GM21390 (cell line): ENCODE measurements around the gene GRPEL1.
"Not testable (repeated sequence)": the region's sequence is repeated elsewhere in the genome, so short reads cannot be mapped to it uniquely, and the experiment has no call there.

ENCODE experiments used
- ATAC-seq: cut with Tn5 transposase; IDR thresholded peaks from one replicate; pipeline ENCODE4 v1.9.1; 2021; ENCODE audit not compliant: unreplicated experiment

GRPEL1 gene

DNA sequence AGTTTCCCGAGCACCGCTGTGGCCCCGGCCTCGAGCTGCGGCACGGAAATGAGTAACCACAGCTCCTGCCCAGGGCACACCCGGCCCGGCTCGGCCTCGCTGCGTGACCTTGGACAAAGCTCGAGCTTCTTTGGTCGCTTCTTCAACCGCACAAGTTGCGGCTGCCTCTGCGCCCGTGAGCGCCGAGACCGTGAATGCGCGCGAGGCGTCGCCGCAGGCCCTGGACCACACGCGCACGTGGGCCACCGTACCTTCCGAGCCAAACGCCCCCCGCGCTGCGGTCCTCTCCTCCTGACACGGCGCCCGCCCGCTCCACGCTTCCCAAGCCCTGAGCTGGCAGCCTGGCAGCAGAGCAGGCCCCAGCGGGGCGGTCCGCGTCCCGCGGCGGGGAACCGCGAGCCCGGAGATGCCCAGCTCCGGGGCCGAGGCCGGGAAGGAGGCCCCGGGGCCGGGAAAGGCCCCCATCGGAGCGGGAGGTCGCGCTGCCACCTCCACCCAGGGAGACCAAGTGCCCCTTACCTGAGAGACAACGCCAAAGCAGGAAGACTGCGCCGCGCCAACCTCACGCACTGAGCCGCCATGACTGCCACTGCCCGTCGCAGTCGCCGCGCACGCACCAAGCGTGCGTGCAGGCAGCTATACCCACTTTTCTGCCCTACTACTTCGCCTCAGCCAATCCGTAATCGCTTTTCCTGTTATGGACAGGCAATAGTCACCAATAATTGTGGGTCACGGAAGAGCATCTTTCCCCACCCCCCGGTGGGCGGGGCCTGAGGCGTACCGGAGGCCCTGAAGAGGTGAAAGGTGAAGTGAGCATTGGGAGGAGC, at the start of gene GRPEL1:
GRPEL1 (minus strand) TSS at position 613 of the 827 bp plus-strand sequence; CDS start at position 581, 32 bp downstream.
- peak; percentile 91 for ATAC-seq

DNA sequence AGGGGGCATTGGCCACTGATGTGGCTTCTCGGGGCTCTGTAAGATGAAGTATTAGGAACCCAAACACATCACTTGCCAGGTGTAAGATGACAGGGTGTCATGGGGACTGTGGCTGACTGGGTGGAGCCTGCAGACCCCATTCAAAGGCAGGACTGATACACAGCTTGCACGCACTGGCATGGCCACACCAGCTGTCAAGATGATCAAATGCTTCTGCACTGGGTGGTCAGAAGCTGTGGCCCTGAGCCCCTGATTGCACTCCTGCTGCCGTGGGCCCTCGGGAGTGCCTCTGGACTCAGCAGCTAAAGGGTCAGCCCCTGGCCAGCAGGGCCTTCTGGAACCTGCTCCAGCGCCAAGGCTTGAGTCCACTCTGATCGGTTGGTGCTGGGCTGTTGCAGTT, 48.8 kb upstream of the GRPEL1 start:
- no peak for ATAC-seq

DNA sequence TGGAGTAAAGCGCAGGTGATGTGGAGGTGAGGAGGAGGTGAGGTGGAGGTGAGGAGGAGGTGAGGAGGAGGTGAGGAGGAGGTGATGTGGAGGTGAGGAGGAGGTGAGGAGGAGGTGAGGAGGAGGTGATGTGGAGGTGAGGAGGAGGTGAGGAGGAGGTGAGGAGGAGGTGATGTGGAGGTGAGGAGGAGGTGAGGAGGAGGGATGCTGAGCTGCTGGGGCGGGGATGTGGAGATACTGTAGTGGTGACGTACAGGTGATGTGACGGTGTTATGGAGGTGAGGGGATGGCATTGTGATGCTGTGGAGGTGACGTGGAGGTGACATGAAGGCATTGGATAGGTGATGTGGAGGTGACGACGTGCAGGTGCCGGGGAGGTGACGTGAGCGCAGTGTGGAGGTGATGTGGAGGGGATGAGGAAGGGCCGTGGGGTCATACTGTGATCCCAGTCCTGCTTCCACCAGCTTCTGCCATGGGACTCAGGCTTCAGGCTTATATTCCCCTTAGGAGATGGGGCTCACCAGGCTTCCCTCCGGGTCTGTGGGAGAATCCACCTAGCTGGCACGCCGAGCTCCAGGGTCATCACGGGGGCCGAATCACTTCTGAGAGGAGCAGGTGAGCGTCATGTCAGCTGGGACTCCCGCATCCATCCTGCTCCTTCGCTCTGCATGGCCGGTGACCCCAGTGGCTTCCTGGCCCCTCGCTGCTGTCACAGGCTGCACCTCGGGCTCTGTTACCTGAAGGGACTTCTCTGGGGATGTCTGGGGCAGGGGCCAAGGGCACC, 47.9 kb upstream of the GRPEL1 start:
- no peak for ATAC-seq

DNA sequence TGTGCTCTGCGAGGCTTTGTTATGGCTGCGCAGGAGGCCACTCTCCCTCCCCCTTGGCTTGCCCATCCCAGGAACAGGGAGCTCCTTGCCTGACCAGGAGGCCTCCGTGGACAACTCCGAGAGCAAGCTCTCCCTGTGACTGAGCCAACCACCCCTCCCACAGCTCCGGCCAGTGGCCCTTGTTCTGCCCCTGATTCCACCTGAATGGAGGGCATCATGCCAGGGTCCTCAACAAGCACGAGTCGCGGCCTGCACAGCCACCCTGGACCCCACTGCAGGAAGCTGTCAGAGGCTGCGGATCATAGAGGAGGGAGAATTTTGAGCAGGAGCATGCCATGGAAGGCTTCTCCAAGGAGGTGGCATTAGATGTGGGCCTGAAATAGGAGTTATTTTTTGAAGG, 44.8 kb upstream of the GRPEL1 start:
- ATAC-seq = no peak

DNA sequence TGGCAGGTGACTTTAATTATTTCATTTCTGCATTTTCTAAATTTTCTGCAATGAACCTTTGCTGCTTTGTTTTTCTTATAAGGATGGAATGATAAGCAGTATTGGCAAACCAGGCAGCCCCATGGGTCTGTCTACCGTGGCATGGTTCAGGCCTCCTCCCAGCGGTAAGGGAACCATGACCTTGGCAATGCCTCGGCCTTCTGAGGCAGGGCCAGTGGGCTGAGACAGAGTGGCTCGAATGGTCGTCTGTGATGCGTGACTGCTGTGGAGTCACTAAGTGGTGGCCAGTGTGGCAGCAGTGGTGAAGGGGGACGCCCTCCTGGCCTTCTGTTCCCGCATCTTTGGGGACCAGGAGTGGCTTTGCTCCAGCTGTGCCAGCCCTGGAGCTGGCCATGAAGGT, 43.6 kb upstream of the GRPEL1 start:
- no peak for ATAC-seq

DNA sequence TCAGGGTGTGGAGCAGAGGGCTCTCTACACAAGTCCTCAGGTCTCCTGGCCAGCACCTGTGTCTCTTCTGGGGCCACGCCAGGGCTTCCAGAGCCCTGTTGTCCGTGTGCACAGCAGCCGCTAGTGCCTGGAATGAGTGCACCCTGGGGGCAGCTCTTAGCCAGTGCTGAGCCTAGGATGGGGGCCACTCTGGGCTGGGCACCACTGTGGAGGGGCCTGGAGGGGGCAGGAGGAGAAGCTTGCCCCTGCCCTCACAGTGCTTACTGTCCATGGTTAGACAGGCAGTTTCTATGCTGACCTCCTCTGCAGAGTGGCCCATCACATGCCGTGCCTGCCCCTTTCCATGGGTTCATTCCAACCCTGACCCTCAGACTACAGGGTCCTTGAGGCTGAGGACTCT, 42.7 kb upstream of the GRPEL1 start:
- ATAC-seq = no peak

DNA sequence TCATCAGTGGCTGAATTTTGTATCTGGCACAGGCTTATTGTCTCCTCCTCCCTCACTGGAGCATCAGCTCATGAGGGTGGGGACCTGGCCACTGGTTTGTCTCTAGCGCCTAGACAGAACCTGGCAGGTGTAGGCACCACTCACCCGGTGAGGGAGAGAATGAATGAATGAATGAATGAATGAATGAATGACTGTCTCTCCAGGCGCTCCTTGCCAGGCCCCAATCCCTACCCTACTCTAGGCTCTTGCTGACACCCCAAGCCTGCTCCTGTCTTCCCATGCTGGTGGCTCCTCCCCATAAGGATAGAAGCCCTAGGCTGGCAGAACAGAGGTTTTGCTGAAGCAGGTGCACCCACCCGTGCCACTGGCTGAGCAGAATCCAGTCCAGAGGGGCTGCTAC, 41.3 kb upstream of the GRPEL1 start:
- ATAC-seq = no peak

DNA sequence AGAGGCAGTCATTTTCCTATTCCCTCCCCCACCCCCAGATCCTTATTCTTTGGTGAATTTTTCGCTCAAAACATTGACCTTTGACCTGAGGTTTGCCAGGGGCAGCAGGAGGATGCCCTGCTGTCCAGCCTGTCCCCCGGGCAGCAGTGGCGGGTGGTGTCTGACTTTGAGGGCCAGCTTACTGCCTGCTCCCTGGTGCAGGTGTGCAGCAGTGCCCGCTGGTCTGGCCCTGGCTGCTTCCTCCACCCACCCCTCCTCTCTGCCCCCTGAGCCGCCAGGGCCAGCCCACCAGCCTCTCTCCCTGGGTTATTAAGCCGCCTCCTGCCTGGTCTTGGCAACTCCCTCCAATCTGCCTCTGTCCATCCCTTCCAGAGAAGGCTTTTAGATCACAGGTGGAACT, 40.8 kb upstream of the GRPEL1 start:
- ATAC-seq = no peak

DNA sequence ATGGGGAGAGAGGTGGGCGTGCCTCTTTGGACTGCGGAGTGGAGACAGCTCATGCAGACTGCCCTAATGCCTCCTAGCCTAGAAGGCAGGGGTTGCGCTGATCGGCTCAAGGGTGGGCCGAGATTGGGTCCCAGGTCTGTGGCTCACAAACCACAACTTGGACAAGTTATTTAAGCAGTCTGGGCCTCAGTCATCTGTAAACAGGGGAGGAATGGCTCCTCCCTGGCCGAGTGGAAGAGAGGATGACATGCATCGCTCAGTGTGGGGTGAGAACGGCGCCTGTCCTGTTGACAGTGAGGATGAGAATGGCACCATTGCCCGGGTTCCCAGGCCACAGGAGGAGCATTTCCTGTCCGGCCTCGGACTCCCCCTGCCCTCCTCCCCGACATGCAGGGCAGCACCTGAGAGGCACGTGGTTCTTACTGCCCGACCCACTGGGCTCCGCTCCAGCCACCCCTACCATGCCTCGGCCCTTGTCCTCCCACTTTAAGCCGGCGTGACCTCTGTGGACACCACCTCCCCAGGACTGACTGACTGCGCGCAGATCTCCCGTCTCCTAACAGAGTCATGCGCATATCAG, 40.3 kb upstream of the GRPEL1 start:
- no peak for ATAC-seq

DNA sequence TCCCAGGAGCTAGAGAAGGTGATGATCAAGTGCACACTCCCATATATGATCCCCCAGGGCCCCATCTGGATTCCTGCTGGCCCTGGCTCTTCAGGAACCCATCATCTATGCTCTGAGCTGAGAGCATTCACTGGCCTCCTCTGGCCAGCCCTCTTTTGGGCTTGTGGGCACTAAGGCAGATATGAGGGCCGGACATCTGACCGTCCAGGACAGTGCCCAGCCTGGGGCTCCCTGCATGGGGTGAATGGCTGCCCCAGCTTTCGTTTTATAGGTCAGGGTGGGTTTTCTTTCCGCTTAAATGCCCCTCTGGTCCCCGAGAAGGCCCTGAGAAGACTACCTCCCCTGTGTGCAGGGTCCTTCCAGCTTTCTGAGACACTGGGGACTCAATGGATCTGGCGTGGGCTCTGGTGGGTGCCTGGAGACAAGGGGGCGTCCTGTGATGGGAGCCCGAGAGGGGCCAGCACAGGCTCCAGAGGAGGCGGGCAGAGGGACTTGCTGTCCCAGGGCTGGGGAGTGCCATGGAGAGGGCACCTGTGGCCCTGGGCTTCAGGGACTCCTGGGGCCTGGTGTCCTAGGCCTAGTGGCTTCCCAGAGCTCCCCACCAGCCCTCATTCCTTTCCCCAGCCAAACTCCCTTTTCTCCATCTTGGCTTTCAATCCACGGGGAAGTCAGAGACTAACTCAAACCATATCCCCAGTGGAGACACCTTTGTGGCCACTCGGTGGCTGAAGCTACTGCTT, 39.5 kb upstream of the GRPEL1 start:
- no peak for ATAC-seq

DNA sequence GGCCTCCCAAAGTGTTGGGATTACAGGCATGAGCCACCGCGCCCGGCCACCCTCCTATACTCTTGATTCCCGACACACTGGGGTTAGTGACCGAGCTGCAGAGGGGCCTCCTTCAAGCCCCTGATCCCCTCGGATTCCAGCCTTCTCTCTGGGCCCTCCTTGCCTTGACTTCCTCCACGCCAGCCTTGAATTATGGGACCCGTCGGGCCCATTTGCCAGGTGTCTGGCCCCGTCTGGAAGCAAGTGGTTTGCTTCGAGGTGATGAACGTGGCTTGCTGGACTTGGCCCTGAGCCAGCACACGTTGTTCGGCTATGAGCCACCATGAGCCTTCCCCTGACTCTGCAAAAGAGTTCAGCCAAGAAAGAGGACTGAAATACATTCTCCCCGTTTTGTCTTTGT, 37.4 kb upstream of the GRPEL1 start:
- ATAC-seq = no peak

DNA sequence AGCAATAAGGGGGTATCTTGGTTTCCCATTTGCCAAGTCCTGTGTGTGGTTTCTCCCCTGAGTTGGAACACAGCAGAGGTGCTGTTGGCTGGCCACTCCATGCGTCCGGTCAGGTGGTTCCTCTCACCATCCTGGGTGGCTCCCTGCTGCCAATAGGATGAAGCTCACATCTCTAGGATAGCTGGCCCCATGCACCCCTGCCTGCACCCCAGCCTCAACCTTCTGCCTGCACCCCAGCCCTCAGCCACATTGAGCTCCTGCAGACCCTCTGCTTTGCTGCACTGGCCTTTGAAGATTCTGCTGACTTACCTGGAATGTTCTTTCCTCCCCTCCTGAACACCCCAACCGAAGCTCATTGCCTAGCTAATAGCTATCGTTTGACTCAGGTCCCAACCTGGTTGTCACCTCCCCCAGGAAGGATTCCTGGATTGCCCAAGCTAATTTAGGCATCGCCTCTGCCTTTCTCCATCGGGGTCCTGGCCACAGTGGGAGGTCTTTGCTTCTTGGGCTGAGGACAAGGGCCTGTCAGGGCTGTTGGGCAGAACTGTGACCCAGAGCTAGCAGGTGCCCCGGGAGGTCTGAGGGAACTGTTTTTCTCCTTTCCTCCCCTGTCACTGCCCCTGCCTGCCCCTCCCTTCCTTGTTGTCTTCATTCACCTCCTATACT, 36.6 kb upstream of the GRPEL1 start:
- no peak for ATAC-seq

DNA sequence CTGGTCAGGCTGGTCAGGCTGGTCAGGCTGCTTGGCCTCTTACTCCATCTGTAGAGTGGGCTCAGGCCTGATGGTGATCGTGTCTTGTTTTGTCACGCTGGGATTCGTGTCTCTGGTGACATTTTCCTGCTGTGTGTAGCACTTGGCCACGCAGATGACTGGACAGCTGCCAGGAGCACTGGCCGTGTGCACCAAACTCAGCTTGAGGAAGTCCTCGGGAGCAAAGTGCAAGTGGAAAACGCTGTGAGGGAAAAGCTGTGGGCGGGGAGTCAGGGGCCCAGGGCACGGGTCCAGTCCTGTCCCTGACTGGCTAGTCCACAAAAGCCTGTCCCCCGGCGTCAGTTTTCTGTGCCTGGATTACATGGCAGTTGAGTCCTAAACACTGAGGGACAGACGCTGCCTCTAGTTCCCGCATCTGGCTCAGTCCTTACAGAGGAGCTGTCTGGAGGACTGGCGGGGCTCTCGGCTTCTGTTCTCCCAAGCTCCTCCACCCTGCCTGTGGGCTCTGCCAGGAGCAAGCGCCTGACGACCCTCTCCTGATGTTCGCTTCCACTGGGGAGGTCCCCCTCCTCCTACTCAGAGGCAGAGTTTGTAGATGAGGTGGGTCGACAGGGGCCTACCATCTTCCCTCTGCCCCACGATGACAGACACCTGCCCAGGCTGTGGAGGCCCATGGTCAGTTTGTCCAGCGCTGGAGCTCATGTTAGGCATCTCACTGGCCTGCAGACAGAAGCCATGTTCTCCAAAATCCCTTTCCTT, 35.9 kb upstream of the GRPEL1 start:
- ATAC-seq = no peak

DNA sequence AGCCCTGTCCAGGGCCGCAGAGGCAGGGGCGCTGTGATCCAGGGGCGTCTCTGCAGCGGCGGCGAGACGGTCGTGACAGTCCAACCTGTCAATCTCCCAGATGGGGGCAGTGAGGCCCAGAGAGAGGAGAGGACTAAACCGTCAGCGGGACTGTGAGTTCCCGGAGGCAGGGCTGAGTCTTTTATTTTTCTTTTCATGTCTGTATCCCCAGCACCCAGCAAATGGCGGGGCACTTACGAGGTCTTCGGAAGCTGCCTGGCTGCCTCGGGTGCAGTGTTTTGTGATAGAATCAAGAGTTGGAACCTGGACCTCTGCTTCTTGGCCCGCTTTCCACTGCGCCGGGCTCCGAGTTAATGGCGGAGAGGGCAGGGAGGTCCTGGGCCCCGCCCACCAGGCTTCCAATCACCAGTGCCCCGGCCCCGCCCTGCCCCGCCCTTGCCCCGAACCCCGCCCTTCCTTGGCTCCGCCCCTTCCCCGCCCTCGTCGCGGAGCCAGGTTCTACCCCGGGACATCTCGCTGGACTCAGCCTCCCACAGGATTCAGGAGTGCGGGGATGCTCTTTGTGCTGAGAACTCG, 35.3 kb upstream of the GRPEL1 start:
- ATAC-seq = peak; percentile 83

DNA sequence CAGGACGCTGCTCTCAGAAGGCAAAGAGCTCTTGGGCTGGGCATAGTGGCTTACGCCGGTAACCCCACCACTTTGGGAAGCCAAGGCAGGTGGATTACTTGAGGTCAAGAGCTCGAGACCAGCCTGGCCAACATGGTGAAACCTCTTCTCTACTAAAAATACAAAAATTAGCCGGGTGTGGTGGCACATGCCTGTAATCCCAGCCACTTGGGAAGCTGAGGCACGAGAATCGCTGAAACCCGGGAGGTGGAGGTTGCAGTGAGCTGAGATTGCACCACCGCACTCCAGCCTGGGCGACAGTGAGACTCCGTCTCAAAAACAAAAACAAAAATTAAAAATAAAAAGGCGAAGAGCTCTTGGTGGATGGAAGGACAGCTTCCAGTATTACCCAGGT, 34.6 kb upstream of the GRPEL1 start:
- ATAC-seq = not testable (repeated sequence)

DNA sequence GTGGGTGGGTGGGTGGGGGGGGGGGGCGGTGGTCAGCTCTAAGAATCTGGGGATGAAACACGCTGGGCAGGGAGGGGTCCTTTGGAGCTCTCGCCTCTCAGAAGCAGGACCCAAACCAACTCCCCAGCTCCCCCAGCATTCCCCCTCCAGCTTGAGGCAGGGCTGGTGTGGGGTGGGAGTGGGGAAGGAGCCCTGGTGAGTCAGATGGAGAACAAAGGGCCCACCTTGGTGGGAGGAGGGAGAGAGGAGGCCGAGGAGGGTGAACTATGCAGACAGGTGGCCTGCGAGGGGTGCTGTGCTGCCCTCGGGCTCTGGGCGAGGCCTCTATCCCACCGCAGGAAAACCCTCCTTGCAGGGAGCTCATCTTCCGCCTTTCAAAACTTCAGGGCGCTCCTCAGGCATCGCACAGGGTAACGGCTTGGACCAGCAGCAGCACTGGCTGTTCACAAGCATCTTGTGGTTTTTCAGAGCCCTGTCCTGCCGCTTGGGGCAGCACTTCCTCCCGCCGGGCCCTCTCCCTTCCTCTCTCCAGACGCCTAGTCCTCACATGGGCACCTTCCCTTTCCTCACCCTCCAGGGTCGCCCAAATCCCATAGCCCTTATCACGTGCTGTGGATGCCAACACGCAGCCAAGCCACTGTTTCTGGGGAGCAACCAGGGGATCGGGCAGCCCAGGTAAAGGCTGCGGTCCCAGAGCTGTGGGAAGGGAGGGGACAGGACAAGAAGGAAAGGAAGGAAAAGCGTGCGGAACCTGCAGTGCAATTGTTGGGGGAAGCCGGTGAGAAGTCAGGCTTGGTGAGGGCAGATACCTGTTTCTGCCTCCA, 34.0 kb upstream of the GRPEL1 start:
- ATAC-seq = peak; percentile 76

DNA sequence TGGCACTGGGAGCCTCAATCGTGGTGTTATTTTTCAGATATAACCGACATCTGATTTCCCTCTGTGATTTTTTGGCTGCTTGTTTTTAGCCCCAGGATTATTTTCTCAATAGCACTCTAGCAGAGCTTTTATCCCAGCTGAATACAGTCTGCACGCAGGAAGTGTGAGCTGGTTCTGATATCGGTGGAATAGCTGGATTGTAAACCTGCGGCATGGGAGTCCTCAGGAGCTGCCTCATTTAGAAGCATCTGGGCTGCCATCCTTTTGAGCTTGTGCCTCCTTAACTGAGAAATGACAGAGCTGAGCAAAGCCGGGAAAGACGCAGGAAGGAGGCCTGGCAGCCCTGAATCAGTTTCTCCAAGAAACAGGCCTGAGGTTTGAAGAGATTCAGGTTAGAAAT, 28.4 kb upstream of the GRPEL1 start:
- ATAC-seq = no peak

DNA sequence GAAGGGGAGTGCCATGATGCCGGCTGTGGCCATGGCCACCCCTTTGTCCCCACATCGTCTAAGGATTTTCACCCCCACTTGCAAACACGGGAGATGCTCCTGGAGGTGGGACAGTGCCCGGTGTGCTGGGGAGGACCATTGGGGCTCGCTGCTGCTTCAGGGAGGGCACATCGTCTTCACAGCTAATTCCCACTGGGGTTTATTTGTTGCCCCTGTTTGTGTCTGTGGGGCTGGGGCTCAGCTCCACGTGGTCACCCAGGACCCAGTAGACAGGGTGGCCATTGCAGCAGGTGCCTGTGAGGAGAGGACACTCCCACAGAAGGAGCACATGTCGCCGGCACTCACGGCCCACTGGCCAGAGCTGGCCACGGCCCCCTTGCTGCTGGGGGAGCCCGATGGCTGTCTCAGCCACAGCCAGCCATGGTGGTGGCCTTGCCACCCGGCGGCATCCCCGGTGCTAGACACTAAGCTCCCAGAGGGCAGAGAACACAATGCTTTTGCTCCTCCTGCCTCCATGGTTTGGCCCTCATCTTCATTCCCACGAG, 27.8 kb upstream of the GRPEL1 start:
- ATAC-seq = no peak

DNA sequence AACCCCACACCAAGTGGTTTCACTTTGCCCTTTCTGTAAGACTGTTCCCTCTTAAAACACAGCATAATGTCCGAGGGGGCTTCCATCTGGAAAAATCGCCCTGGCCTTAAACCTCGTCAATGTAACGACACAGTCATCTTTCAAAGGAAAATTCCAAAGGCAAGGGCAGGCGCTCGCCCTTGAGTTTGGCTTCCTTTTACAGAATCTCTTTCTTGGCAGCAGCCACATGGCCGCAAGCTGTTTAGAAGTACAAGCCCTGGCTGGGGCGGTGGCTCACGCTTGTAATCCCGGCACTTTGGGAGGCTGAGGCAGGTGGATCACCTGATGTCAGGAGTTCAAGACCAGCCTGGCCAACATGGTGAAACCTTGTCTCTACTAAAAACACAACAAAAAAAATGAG, 27.1 kb upstream of the GRPEL1 start:
- no peak for ATAC-seq
